ENCODE measurements around the gene UNC5C.

UNC5C gene

DNA sequence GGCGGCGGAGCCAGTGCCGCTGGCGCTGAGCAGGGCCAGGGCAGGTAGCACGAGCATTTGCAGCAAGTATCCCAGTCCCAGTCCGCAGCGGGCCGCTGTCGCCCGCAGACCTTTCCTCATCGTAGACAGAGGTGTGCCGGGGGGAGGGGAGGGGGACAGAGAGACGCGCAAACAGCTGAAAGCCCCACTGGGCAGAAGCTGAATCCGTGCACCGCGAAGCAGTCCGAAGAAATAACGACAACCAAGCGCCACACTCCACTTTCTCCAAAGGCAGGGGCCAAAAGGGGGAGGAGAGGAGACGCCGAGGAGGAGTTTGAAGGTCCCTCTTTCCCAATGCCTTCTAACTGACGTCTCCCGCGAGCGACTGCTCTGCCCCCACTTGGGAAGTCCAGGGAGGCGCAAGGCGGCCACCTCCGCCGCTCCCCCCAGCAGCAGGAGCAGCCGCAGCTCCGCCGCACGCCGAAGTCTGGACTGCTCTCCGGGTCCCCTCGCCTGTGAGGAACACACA, at the start of gene UNC5C:
UNC5C (minus strand) TSS at position 236 of the 508 bp plus-strand sequence.
- no peak for DNase-seq

DNA sequence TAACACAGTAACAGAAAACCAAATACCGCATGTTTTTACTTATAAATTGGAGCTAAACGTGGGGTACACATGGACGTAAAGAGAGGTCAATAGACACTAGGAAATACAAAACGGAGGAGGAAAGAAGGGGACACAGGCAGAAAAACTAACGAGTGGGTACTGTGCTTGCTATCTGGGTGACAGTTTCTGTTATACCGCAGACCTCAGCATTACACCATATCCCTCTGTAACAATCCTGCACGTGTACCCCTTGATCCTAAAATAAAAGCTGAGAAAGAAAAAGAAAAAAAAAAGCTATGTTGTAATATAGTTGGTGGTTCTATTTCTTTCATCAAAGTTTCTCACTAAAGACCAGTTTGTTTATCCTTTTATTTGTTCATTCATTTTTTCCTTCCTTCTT, 47.9 kb upstream of the UNC5C start:
- no peak for DNase-seq

DNA sequence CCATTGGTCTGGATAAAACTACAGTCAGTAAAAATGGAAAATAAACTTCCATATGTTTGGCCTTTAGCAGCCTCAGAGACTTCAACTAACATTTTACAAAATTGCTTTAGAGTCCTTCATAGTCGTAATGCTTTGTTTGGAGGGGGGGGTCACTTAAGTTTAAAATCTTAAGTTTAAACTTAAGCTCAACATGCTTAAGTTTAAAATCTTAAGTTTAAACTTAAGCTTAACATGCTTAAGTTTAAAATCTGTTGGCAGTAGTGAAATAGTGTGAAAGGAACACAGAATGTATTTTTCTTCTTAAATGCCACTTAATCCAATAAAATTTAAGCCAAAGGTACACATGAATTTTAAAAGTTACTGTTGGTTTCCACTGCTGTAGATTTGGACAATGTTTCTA, 45.9 kb upstream of the UNC5C start:
- no peak for DNase-seq

DNA sequence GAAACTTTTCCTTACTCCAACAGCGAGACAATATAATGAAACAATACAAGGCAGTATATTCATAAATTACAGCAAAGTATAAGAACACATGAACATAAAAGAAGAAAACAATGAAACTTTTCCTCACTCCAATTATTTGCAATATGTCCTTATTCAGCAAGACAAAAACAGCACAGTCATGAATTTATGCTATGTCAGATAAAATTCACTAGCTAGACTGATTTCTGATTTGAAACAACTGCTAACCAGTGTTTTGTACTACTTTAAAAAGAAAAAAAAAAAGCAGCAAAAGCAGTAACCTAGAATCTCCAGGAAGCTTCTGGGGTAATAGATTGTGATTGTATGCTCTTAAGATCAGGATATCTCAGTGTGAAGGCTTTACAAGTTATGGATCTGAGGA, 45.2 kb upstream of the UNC5C start:
- DNase-seq = no peak

DNA sequence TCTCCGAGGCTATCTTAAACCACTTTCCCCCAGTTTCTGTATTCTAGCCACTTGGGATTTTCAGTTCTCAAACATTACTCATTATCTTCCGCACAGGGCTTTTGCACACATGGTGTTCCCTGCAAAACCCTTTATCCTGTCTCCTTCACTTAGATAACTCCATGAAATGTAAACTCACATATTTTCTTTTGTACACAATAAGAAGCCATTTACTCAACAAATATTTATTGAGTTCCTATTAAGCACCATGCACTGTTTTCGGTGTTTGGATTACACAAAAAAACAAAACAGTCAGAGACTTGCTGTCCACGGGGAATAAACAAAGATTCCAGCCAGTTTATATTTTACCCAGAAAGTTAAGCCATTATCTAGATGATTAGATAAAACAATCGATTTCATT, 42.5 kb upstream of the UNC5C start:
- no peak for DNase-seq

DNA sequence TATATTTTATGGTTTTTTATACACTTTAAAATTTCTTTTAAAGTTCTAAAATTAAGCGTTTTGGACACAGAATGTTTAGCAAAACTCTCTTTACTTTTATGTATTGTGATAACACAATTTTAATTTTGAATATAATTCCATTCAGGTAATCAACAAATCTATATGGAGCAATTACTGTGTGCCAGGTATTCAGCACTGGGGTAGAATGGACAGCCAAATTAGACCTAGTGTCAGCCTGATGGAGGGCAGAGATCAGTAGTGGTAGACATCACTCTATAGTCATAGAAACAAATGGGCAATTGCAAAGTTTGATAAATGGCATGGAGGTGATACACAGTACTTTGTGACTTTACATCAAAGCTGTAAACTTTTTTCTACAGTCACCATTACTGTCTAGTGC, 41.8 kb upstream of the UNC5C start:
- DNase-seq = no peak

DNA sequence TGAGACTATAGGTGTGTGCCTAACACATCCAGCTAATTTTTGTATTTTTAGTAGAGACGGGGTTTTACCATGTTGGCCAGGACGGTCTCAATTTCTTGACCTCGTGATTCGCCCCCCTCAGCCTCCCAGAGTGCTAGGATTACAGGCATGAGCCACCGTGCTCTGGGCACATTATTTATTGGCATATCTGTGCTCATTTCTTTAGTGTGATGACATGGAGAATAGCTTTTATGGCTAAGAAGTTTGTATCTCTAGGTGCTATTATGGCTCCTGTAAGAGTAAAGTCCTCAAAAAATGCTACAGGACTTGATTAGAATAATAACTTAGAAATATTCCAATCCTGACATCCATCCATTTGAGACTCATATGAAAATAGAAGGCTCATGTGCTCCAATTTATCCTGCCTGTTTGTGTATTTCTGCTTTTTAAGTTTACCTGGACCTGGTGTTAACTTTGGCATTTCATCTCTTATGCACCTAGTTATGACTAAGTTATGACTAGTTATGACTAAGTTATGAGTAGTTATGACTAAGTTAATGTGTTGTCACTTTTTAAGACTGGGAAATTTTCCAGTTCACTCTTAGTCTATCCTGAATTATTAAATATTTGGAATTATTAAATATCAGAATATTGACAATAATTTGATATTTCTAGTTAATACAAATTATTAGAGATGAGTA, 36.4 kb upstream of the UNC5C start:
- no peak for DNase-seq

DNA sequence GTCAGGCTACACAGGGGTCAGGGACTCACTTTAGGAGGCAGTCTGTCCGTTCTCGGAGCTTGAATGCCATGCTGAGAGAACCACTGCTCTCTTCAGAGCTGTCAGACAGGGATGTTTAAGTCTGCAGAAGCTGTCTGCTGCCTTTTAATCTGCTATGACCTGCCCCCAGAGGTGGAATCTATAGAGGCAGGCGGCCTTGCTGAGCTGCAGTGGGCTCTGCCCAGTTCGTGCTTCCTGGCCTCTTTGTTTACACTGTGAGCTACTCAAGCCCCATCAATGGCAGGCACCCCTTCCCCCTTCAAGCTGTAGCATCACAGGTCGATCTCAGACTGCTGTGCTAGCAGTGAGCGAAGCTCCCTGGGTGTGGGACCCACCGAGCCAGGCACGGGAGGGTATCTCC, 31.5 kb upstream of the UNC5C start:
- DNase-seq = no peak

DNA sequence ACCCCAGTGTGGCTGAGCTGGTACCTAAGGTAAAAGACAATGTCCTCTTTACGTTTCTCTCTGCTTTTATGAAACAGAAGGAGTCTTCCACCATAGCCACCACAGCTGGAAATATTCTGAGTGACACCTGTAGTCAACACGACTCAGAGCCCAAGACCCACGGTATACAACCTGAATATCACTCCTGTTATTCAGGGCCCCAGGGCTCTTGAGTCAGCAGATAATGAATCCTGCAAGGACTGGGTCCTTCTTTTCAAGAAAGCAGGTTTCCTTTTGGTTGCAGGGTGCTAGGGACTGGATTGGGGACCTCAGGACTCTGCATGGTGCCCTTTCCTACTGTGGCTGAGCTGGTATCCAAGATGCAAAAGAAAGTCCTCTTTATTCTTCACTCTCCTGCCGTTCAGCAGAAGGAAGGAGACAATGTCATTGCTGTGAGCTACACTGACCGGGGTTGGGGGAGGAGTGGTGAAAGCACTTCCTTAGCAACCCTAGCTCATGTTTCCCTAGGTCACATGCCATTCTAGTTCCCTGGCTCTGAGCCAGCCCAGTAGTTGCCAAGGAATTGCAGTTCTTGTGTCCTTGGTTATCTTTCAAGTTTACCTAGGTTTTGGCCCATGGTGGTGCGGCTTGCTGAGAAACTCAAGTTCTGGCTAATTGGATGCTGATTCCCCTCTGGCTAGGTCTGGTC, 23.7 kb upstream of the UNC5C start:
- no peak for DNase-seq

DNA sequence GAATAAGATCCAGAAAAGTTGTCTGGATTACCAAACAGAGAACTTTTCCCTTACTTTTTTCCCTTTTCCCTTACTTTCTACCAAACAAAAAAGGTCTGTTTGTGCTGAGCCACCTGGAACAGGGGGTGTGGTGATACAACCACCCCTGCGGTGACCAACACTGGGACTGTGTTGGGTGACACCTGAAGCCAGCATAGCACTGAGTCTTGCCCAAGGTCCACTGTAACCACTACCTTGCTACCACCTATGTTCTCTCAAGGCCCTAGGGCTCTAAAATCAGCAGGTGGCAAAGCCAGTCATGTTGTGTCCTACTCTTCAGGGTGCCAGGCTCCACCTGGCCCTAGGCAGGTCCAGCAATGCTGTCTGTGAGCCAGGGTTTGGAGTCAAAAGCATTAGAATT, 22.8 kb upstream of the UNC5C start:
- DNase-seq = no peak

DNA sequence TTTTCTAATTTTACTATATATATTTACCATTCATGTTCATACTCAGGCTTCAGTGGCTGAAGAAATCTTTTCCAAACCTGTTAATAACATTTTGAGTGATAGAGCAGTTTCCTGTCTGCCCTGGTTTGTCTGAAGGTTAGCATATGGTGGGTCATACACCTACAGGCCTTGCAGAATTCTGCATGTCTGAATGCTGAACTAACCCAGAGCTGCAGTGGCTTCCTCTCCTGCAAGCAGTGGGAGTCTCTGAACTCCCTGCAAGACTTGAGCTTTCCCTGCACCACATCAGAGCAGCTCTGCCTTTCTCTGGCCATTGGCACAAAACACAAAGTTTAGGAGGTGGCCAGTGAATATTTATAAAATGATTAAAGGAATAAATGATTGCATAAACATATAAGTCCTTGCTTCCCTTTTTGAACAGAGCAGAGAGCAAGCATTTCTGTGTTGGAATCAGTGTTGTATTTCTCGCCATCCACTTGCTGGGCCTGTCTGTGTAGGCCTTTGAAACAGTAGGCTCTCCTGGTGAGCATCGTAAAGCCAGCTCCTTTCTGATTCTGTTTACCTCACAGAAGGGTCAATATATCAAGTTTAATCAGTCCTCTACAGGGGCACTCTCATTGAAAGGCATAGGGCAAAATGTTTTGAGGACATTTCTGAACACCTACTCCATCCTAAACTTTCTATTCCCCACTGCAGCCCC, 15.0 kb upstream of the UNC5C start:
- no peak for DNase-seq

DNA sequence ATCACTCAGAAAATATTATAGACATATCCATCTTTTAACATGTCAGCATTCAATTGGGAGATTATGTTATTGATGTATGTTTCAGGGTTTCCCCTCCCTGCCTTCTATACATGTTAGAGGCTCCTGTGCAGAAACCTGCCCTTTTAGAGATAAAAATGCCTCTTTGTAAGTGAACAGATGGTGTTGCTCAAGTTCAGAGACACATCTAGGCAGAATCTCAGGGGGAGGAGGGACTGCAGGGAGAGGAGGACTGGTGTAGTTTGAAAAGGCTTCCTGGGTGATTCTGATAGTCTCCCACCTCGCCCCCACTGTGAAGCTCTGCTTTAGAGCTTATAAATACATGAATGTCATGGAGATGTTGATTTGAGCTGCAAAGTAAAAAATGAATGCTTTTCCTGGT, 12.0 kb upstream of the UNC5C start:
- DNase-seq = no peak

DNA sequence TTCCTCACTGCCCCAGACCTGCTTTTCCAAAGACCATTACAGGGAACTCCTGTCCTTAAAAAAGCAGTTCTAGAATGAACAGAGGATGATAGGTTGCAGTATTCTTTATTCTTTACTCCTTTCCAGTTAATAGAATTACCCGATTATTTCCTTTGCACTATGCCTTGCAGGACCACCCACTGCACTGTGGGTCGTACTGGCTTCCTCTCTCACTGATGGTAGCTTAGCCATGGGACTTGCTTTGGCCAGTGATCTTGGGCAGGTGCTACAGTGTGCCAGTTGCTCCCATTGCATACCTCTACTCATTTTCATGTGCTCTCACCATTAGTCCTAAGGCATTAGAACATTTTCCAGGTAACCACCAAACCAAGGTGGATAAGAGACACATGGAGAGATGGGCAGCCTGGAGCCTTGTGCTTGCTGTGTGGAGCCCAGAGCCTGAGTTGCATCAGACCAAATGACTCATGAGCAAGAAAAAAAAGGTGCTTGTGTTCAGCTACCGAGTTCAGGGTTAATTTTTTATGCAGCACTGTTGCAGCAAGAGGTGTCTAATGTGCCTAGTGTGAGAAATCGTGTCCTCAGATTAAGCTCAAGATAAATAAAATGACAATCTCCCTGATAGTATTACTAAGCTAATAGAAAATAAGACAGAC, 7.6 kb upstream of the UNC5C start:
- no peak for DNase-seq

DNA sequence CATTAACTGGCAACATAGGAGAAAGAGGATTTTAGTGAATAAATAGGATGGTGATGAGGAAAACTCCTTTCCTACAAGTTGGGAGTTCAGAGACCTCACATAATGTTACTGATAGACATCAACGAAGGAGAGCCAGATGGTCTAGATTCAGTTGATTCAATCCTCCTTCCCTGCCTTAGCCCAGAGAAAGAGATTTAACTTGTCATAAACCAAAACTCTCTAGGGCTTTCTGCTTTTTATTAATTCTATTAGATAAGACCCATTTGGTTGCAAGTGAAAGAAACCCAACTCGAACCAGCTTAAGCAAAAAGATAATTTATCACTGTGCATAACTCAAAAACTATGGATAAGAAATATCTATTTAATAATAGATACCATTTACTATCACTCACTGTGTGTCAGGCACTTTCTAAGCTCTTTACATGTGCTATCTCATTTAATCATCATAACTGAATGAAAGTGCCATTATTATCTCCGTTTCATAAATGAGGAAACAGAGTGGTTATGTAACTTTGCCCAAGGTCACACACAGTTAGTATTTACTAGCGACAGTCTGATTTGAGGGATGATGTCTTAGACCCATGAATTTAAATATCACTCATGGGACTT, 4.3 kb upstream of the UNC5C start:
- no peak for DNase-seq

DNA sequence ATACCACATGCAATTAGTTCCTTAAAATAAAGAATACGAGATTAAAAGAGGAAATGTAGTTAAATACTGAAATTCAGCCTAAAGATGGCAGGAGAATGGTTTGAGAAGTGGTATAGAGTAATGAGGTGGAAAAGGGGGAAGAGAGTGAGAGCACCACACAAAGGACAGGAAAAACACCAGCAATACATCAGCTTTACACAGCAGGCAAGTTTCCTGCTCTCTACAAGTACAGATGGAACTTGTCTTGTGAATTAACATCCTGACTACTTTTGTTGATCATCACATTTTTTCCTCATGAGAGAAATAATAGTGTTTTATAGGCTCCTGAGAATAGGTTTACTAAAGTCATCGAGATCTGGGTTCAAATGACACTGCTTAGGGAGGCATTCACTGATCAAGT, 2.9 kb upstream of the UNC5C start:
- no peak for DNase-seq

DNA sequence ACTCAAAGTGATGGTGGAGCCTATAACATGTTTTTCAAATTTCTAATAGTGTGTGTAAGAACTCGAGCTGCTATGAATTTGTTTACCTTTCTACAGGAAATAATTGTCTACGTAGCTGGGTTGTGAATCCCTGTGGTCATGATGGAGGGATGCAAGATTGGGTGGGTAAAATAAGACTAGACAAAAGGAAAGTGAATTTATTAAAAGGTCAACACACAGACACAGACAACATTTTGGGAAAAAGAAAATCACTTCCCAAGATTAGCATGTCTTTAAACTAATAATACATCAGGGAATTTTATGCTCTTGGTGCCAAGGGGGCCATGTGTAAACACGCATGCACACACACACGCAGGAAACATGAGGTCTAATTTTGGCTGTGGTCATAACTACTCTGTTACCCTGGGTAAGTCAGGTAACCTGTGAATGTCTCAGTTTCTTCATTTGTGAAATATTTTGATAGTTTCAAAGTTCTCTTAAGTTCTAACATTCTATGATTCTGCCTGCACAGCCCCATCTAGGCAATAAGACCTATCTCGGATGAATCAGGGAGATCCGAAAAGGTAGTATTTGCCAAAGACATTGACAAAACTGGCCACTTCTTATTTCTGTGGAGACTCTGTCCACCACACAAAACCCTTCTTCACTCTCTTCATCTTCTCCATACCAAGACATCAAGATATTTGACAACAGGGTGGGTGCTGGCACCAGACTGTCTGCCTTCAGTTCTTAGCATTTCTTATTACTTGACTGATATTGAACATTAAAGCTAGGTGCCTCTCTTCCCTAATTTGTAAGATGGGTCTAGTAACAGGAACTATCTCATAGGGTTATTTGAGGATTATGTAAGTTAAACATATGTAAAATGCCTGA, 1.6 kb upstream of the UNC5C start:
- no peak for DNase-seq

DNA sequence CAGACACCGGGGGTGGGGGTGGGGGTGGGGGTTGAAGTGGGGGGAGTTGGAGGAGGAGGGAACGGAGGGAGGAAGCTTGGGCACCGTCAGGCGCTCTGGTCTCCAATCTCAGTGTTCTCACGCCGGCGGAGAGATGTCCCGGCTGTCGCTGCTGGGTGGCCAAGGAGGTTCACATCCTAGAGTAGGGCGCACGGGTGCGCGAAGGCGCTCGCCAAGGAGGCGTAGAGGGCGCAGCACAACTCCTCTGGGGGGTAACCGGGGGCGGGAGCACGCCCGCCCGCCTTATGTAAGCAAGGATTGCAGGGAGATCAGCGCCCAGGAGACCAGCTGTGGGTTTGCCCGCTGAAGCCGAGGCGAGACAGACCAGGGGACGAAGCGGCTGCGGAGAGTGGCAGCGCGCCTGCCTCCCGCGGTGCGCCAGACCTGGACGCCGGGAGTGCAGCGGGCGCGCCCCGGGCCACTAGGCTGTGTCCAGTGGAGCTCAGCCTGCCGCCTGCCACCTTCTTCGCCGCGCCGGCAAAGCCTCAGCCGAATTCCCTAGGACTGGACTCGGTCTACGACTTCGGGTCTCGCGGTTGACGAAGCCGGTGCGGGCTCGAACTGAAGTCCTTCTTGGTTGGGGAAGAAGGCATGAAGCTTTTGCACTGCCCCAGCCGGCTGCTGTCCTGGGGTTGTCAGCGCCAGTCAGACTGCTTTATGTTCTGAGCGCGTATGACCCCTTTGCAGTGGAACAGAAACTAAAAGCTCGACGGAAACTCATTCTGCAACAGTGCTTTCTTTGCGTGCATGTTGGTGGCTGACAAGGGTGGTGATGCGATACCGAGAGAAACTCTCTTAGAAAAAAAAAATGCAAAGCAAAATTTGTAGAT, 707 bp upstream of the UNC5C start:
- no peak for DNase-seq

DNA sequence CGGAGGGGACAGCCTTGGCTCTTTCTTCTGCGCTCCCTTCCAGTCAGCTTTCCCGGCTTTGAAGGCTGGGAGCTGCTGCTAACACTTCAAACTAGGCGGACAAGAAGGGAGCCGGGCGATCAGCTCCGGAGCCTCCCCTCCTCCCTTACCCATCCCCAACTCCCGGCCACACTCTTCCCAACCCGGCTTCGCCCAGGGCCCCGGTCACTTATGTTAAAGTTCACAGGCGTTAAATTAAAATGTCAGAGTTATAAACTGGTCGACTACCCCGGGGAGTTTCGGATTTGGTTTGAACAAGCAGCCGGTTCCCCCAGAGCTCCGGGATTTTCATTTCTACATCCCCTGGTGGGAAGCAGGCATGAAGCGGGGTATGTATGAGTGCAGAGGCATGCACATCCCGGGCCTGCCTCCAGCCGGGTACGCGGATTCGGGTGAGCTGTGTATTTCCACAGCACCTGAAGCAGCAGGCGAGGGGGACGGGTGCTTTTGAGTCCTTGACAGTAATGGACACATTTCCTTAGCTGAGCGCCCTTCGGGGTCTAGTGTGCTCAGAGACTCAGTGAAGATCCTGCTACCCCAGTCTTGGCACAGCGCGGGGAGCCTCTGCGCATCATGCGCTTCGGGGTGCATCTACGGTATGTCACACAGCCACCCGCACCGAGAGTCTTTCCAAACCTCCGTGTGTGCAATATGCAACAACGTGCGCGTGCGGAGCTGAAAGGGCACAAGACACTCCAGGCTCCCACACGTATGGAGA, 880 bp downstream of the UNC5C start:
- no peak for DNase-seq

DNA sequence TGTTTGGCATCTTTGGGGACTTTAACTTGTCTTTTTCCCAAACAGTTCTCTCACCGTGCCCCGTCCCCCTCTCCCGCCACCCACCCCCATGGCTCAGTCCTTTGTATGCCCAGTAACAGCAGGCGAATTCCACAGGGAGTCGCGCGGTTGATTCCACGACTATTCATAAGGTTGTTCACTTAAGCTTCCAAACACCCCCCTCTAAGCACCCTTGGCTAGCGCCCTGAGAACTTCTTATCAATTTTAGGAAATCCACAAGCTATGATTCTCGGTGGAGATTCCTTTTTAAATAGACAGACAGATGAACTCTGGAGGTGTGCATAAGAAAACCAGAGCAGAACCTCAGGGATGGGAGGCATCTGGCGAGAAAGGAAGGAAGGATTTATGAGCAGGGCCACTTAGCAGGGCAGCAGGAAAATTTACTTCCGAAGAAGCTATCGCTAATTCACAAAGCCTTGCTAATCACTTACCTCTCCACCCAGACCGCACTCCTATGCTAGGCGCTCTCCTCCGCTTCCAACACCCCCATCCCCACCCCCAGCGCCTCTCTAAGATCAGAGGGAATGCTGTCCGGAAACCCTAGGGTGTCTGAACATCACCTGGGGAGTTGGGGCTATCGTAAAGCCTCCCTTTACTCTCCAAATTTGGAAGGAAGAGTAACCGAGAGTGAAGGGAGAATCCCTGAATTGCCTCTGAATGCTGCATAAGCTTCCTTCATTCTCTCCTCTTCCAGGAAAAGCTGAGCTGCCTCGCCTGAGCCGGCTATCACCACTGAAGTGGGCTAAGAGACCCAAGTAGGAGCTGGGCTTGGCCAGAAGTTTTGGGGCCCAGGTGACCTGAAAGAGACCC, 1.7 kb downstream of the UNC5C start:
- DNase-seq = no peak

Data from activated CD4-positive, alpha-beta T cell treated with anti-CD3 and anti-CD28 coated beads, Interleukin-2, amount 50 U/mL, for 4 hours (primary cell).